Panc1 (cell line): ENCODE data around the gene IL11RA.

Experiments
- CTCF ChIP-seq: fragments of 450-650 bp; IDR thresholded peaks from 2 replicates; pipeline ENCODE4 v1.5.1; 2017; ENCODE audit warnings: mild to moderate bottlenecking
- POLR2AphosphoS5 ChIP-seq: IDR thresholded peaks from 2 replicates; pipeline ENCODE4 v1.6.1; 2012; ENCODE audit warnings: mild to moderate bottlenecking, low read depth, low read length, moderate library complexity
- REST ChIP-seq, 2 experiments: IDR thresholded peaks; 2 replicates each; pipeline ENCODE4 v1.6.1; 2011 to 2012; ENCODE audit warnings: low read depth in 2 of 2, control low read depth in 1 of 2, low read length in 1 of 2, mild to moderate bottlenecking in 1 of 2, moderate library complexity in 1 of 2; ENCODE audit not compliant: insufficient read depth in 1 of 2
- SIN3A ChIP-seq: IDR thresholded peaks from 2 replicates; pipeline ENCODE4 v1.6.1; 2012; ENCODE audit warnings: low read depth, mild to moderate bottlenecking, low read length, moderate library complexity, borderline replicate concordance; ENCODE audit not compliant: insufficient read depth
- TCF7L2 ChIP-seq: IDR thresholded peaks from 2 replicates; pipeline ENCODE4 v1.6.1; 2011; ENCODE audit warnings: mild to moderate bottlenecking, low read depth, low read length, inconsistent platforms

- TF ChIP-seq CTCF = no peak
- TF ChIP-seq POLR2AphosphoS5 = no peak
- no peak for TF ChIP-seq REST (IDR thresholded peaks at IDR 0.05; ENCODE audit: insufficient read depth in 1 of 2, low read depth in 2 of 2, low read length in 1 of 2)
- TF ChIP-seq SIN3A = no peak
- TF ChIP-seq TCF7L2 = no peak
Measured at GRCh38 chr9:34671307-34671706, 19.3 kb downstream of the IL11RA start.
